Measurements from ENCODE around the gene CA14.

DNA sequence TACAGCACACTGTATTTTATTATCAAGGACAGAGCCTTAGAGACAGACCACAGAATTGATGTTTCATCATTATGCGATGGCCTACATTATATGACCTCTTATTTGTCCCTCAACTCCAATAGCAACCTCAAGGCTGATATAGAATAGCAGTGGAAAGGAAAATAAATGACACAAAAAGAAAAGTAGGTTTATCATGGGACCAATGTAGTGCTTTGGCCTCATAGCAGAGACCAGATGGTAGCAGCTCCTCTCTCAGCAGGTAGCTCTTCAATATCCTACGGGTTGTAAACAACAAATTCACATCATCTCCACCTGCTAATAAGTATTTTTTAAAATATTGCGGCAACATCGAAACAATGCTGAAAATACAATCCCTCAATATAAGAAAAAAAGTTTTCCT, 46.9 kb upstream of the CA14 start:
- TF ChIP-seq EZH2 (IDR thresholded peaks at IDR 0.05; ENCODE audit: borderline replicate concordance, low read length), result no peak
- TF ChIP-seq, protein P1, sequence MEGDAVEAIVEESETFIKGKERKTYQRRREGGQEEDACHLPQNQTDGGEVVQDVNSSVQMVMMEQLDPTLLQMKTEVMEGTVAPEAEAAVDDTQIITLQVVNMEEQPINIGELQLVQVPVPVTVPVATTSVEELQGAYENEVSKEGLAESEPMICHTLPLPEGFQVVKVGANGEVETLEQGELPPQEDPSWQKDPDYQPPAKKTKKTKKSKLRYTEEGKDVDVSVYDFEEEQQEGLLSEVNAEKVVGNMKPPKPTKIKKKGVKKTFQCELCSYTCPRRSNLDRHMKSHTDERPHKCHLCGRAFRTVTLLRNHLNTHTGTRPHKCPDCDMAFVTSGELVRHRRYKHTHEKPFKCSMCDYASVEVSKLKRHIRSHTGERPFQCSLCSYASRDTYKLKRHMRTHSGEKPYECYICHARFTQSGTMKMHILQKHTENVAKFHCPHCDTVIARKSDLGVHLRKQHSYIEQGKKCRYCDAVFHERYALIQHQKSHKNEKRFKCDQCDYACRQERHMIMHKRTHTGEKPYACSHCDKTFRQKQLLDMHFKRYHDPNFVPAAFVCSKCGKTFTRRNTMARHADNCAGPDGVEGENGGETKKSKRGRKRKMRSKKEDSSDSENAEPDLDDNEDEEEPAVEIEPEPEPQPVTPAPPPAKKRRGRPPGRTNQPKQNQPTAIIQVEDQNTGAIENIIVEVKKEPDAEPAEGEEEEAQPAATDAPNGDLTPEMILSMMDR (IDR thresholded peaks at IDR 0.05; ENCODE audit: low read length), result no peak
